Measurements from ENCODE around the gene SEMA4A.
A peak's percentile ranks its signal among the peaks of the same experiment; 100 is the strongest.
"Not testable (repeated sequence)": the region's sequence is repeated elsewhere in the genome, so short reads cannot be mapped to it uniquely, and the experiment has no call there.

The SEMA4A gene

GRCh38 chr1:156194300-156194652 lies 40.9 kb downstream of the SEMA4A start:
- DNase-seq (ENCODE audit: low spot score) = no peak

GRCh38 chr1:156195853-156196252 lies 42.5 kb downstream of the SEMA4A start:
- DNase-seq (ENCODE audit: low spot score) = no peak

- no peak for DNase-seq (ENCODE audit: low spot score)
These were observed 43.1 kb downstream of the SEMA4A start for GRCh38 chr1:156196445-156196844.

- DNase-seq (ENCODE audit: low spot score) = no peak
These were observed 45.5 kb downstream of the SEMA4A start for GRCh38 chr1:156198831-156199349.

- DNase-seq (ENCODE audit: low spot score) = no peak
These were observed 46.7 kb downstream of the SEMA4A start for GRCh38 chr1:156200044-156200443.

- peak; percentile 39 for DNase-seq (ENCODE audit: low spot score)
These were observed 49.9 kb downstream of the SEMA4A start for GRCh38 chr1:156203331-156203730.

- no peak for DNase-seq (ENCODE audit: low spot score)
These were observed 51.3 kb downstream of the SEMA4A start for GRCh38 chr1:156204686-156205085.

- no peak for DNase-seq (ENCODE audit: low spot score)
These were observed 57.9 kb downstream of the SEMA4A start for GRCh38 chr1:156211243-156211642.

GRCh38 chr1:156212130-156212529 lies 58.7 kb downstream of the SEMA4A start:
- DNase-seq (ENCODE audit: low spot score) = no peak

GRCh38 chr1:156212833-156213643 lies 59.7 kb downstream of the SEMA4A start, which contains the start of gene PMF1:
PMF1 (plus strand) TSS chr1:156213007; CDS start chr1:156213016, 9 bp downstream.
- peak; percentile 96 for DNase-seq (ENCODE audit: low spot score)

- DNase-seq (ENCODE audit: low spot score) = no peak
These were observed 60.2 kb downstream of the SEMA4A start for GRCh38 chr1:156213644-156213966.

- peak; percentile 80 for DNase-seq (ENCODE audit: low spot score)
These were observed 60.8 kb downstream of the SEMA4A start for GRCh38 chr1:156214024-156214748.

GRCh38 chr1:156216361-156217086 lies 63.1 kb downstream of the SEMA4A start:
- DNase-seq (ENCODE audit: low spot score) = not testable (repeated sequence)

- peak; percentile 32 for DNase-seq (ENCODE audit: low spot score)
These were observed 64.5 kb downstream of the SEMA4A start for GRCh38 chr1:156217871-156218270.

GRCh38 chr1:156220226-156220625 lies 66.8 kb downstream of the SEMA4A start:
- DNase-seq (ENCODE audit: low spot score) = no peak

- DNase-seq (ENCODE audit: low spot score) = no peak
These were observed 68.8 kb downstream of the SEMA4A start for GRCh38 chr1:156221986-156222692.

- DNase-seq (ENCODE audit: low spot score) = no peak
These were observed 72.3 kb downstream of the SEMA4A start for GRCh38 chr1:156225677-156226014.

GRCh38 chr1:156226116-156226538 lies 72.7 kb downstream of the SEMA4A start:
- DNase-seq (ENCODE audit: low spot score) = no peak

GRCh38 chr1:156226782-156227181 lies 73.4 kb downstream of the SEMA4A start:
- DNase-seq (ENCODE audit: low spot score) = no peak

Data from kidney tubule cell (primary cell).